Heart right ventricle (tissue), 16 donors: ENCODE data around the gene GRK5. TPM values are rescaled to one million over a fixed set of nuclear protein-coding genes. Genes with fewer than 3 reads are reported as not detected.

Source experiments
- ATAC-seq, 8 donors: fragments of 200-7000 bp; cut with Tn5 transposase; one replicate each; pipeline ENCODE4 v1.9.1; 2020; ENCODE audit warnings: mild to moderate bottlenecking in 8 of 8, moderate library complexity in 8 of 8, moderate number of reproducible peaks in 1 of 8
- DNase-seq, 2 donors: peaks; one replicate each; pipeline ENCODE4 v3.0.0-alpha.2; 2020
- H3K27ac ChIP-seq, 10 donors: fragments of 200-600 bp; sonication (generic) in 2 of 10; one replicate each; pipeline versions ENCODE4 v1.5.0 to v1.8.0; 2020 to 2022; ENCODE audit warnings: mild to moderate bottlenecking in 3 of 10
- H3K27me3 ChIP-seq, 7 donors: fragments of 200-600 bp; one replicate each; pipeline ENCODE4 v1.8.0; 2021 to 2022; ENCODE audit warnings: mild to moderate bottlenecking in 2 of 7
- H3K36me3 ChIP-seq, 9 donors: fragments of 200-600 bp; sonication (generic) in 1 of 9; one replicate each; pipeline versions ENCODE4 v1.5.0 to v1.8.0; 2020 to 2022; ENCODE audit warnings: mild to moderate bottlenecking in 2 of 9
- H3K4me1 ChIP-seq, 9 donors: fragments of 200-600 bp; sonication (generic) in 1 of 9; one replicate each; pipeline versions ENCODE4 v1.5.0 to v1.8.0; 2020 to 2022; ENCODE audit warnings: mild to moderate bottlenecking in 4 of 9
- H3K4me3 ChIP-seq, 10 donors: fragments of 200-600 bp; sonication (generic) in 2 of 10; one replicate each; pipeline versions ENCODE4 v1.5.0 to v1.8.0; 2020 to 2022; ENCODE audit warnings: mild to moderate bottlenecking in 7 of 10, moderate library complexity in 2 of 10
- H3K9me3 ChIP-seq, 11 donors: fragments of 200-600 bp in 10 of 11; sonication (generic) in 2 of 11; one replicate each; pipeline versions ENCODE4 v1.5.0 to v1.8.0; 2013 to 2022; ENCODE audit warnings: mild to moderate bottlenecking in 2 of 11, control low read depth in 1 of 11, moderate library complexity in 1 of 11
- WGBS, 2 donors: extraction: QIAGEN DNeasy Blood & Tissue Kit; methylation state at CpG; one replicate each; pipeline ENCODE4 v1.1.7; 2013; ENCODE audit warnings: inconsistent platforms in 1 of 2; 5-methylcytosine and 5-hydroxymethylcytosine counted together
- intact Hi-C, 10 donors: fragments of 100-400 bp; cut with DNase I; formaldehyde crosslinking; loops; one replicate each; pipeline versions ENCODE4 v1.11.1 to v1.14.2; 2022
- polyA plus RNA-seq, 2 donors: library from polyadenylated mRNA; stranded (reverse); fragments of 200-250 nt; gene quantifications; one replicate each; pipeline ENCODE4 v1.2.3, GENCODE V29; 2013
- total RNA-seq, 10 donors: library from RNA; stranded (reverse); fragmentation: NEBNext Ultra II Directional in 3 of 10; extraction: Animal tissue kit (Norgen Biotek cat#: 25700) in 3 of 10; gene quantifications; one replicate each; pipeline versions ENCODE4 v1.2.1 to v1.2.4, GENCODE V29; 2021 to 2023
- TF ChIP-seq, protein P1 (sequence below), 9 donors: fragments of 200-600 bp; sonication (generic) in 2 of 9; IDR thresholded peaks; one replicate each; pipeline versions ENCODE4 v1.5.0 to v1.8.0; 2021 to 2022; ENCODE audit warnings: antibody characterized with exemption in 9 of 9, mild to moderate bottlenecking in 5 of 9, moderate library complexity in 1 of 9
- donor health status: Arrhythmogenic right ventricular cardiomyopathy.
- donor health status: ischemic (EF 13 %, LVEDD 7.1; RV severe dilation, severe dysfunction).
- donor health status: healthy with polysubstance abuse.
- donor health status: DM: no; HTN: yes; CAD: no.
- donor health status: DM: no; HTN: no; CAD: no.
- donor health status: ischemic (EF 25% LVEDD 6.9; RV normal size, moderate dysfunction).
- donor health status: ischemic (EF 25% LVEDD 5.7; RV mildly dilated, moderate dysfunction).
- donor health status: healthy.
- donor health status: DM: yes; HTN: yes; CAD: no.
- donor health status: Ischemic cardiomyopathy.
- donor health status: ischemic (EF 35%, LVEDD 5.7; RV mildly dilated, moderate dysfunction).
- donor health status: nonischemic (EF 11% LVEDD 7.7; RV severe dilation, severe dysfunction).
- donor health status: DM: yes; HTN: yes; CAD: no.
- donor health status: PGD.
- donor health status: ischemic (EF 29% LVEDD 5.4; RV normal size, mild dysfunction).
- donor health status: nonischemic (EF 23%, LVEDD 6.1; RV moderate dilation, normal function).

The GRK5 gene
- total and polyA plus RNA-seq, 12 donors, result 11.8 to 80.5 (median 26.6) TPM

DNA sequence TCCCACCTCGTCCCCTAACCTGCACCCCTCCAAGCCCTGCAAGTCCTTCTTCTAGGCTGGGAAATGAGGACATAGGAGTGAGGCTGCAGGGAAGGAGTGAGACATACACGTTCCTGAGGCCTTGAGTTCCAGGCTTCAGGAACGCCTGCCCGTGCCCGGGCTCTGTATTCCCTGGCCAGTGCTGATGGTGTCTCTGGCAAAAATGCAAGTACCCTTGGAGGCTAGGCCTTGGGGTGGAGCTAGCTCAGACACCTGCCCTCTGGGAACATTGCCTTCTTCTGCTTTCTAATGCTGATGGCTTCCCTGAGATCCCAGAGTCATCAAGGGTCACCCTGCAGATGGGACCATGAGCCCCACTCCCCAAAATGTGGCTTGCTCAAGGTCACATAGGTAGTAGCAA, 76.0 kb downstream of the GRK5 start:
- no peak for DNase-seq
- Histone ChIP-seq H3K27ac (peak overlapping the region in 6 of 10 donors; percentile 1 to 50 (median 35)), H3K4me1 (peaks cover 55 to 100% (median 82%) of the 10 kb centered on the region in 9 donors), H3K4me3 (no peak overlapping the region), H3K27me3 (no peaks in the 10 kb centered on the region), H3K36me3 (no peaks in the 10 kb centered on the region), H3K9me3 (no peaks in the 10 kb centered on the region)
- ATAC-seq, result no peak
- intact Hi-C loops, result loop anchor here in 3 of 10 donors (5.0 to 10.0 kb wide), 2 partner anchors 54 to 131 kb away; no protein-coding TSS in a partner anchor
- TF ChIP-seq, protein P1, sequence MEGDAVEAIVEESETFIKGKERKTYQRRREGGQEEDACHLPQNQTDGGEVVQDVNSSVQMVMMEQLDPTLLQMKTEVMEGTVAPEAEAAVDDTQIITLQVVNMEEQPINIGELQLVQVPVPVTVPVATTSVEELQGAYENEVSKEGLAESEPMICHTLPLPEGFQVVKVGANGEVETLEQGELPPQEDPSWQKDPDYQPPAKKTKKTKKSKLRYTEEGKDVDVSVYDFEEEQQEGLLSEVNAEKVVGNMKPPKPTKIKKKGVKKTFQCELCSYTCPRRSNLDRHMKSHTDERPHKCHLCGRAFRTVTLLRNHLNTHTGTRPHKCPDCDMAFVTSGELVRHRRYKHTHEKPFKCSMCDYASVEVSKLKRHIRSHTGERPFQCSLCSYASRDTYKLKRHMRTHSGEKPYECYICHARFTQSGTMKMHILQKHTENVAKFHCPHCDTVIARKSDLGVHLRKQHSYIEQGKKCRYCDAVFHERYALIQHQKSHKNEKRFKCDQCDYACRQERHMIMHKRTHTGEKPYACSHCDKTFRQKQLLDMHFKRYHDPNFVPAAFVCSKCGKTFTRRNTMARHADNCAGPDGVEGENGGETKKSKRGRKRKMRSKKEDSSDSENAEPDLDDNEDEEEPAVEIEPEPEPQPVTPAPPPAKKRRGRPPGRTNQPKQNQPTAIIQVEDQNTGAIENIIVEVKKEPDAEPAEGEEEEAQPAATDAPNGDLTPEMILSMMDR (IDR thresholded peaks at IDR 0.05), result no peak
- 65 to 87% methylated on average over 5 of the region's 5 CpGs for WGBS, 2 donors

DNA sequence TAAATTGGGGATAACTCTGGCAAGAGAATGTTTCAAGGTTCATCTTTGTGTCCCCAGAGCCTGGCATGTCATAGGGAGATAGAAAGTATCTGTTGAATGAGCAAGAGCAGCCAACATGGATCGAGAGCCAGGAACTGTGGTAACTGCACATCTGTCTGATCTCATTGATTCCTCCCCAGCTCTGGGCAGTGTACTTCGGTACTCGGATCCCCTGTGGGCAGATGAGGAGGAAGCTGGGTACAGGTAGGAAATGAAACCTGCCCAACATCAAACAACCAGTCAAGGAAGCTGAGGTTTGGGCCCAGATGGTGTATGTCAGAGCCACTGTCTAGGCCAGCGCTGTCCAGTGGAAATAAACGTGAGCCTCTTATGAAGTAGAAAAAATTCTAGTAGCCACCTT, 76.4 kb downstream of the GRK5 start:
- WGBS, 2 donors, result 47 to 58% methylated on average over 5 of the region's 5 CpGs
- intact Hi-C loops, result loop anchor here in 3 of 10 donors (5.0 to 10.0 kb wide), 2 partner anchors 53 to 131 kb away; no protein-coding TSS in a partner anchor
- Histone ChIP-seq H3K27ac (peak overlapping the region in 6 of 10 donors; percentile 1 to 50 (median 35)), H3K4me1 (peaks cover 56 to 100% (median 86%) of the 10 kb centered on the region in 9 donors), H3K36me3 (no peaks in the 10 kb centered on the region), H3K27me3 (no peaks in the 10 kb centered on the region), H3K4me3 (no peak overlapping the region), H3K9me3 (no peaks in the 10 kb centered on the region)
- ATAC-seq (no peak), DNase-seq (no peak)
- TF ChIP-seq, protein P1 (IDR thresholded peaks at IDR 0.05), result no peak

DNA sequence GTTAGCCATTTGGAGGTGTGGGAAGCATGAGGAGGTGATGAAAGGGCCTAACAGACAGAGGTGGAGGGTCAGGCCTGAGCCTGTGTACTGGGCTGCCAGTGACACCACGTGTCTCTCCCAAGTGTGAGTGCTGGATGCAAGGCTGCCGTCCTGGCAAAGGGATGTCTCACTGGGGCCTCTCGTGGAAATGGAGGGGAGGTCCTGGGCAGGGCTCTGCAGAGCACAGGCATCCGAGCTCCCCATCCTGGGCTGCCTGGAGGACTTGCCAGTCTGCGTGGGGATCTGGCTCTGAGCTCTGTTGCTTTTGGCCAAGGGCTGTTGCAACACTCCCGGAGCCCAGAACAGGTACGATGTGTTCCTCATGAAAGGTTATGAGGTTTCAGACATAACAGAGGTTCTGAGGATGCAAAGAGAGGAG, 77.3 kb downstream of the GRK5 start:
- TF ChIP-seq, protein P1 (IDR thresholded peaks at IDR 0.05), result no peak
- peak in 1 of 2 donors; percentile 57 for DNase-seq
- ATAC-seq, result peak in 3 of 8 donors; percentile 65 to 71 (median 67)
- H3K36me3 ChIP-seq, result no peaks in the 10 kb centered on the region
- H3K27me3 ChIP-seq, result no peaks in the 10 kb centered on the region
- H3K4me3 ChIP-seq, result no peak overlapping the region
- peaks cover 55 to 100% (median 94%) of the 10 kb centered on the region in 9 donors for H3K4me1 ChIP-seq
- WGBS, 2 donors, result 42 to 52% methylated on average over 7 of the region's 7 CpGs
- peak overlapping the region in 9 of 10 donors; percentile 4 to 81 (median 37) for H3K27ac ChIP-seq
- intact Hi-C loops, result loop anchor here in 3 of 10 donors (5.0 to 10.0 kb wide), 3 partner anchors 53 to 130 kb away; partner anchors contain the start of gene GRK5 (in 1 of the 3)
- H3K9me3 ChIP-seq, result no peaks in the 10 kb centered on the region

DNA sequence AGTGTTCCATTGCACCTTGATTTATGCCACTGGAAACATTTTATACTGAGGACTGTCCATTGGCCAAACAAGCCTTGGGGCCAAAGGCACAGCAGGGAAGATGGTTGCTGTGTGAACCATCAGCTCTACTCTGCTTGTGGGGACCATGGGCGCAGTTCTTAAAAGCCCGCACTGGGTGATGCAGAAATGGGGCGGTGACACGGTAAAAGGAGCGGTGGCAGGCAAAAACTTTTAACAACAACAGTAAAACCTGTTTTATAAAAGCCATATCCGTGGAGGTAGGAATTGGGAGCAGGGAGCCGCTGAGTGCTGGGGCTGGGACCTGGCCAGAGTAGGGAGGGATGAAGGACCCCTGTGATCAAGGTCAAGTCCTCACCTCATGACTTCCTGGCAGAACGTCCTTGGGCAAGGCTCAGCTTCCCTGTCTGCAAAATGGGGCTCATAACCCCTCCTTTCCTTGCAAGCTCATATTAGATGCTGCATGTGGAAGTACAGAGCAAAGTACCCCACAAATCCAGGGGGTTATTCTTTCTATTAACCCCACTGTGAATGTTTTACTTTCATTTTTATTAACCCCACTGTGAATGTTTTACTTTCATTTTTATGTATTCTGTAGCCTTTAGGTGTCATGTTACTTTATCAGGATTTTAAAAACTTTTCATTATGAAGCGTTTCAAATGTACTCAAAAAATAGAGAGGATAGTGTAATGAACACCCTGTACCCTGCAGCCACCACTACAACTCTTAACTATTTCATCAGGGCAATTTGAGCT, 78.3 kb downstream of the GRK5 start:
- no peak for ATAC-seq
- H3K27ac ChIP-seq, result peak overlapping the region in 8 of 10 donors; percentile 9 to 81 (median 58)
- TF ChIP-seq, protein P1 (IDR thresholded peaks at IDR 0.05), result no peak
- no peak for DNase-seq
- H3K9me3 ChIP-seq, result no peaks in the 10 kb centered on the region
- no peaks in the 10 kb centered on the region for H3K27me3 ChIP-seq
- H3K4me1 ChIP-seq, result peaks cover 59 to 100% (median 94%) of the 10 kb centered on the region in 9 donors
- intact Hi-C loops, result loop anchor here in 1 of 10 donors (5.0 to 10.0 kb wide), 2 partner anchors 78 to 129 kb away; partner anchors contain the start of gene GRK5
- no peaks in the 10 kb centered on the region for H3K36me3 ChIP-seq
- H3K4me3 ChIP-seq, result peak overlapping the region in 1 of 10 donors; percentile 6
- 71 to 78% methylated on average over 9 of the region's 9 CpGs for WGBS, 2 donors
